ENCODE data around the gene COQ8A. TPM values are rescaled to one million over a fixed set of nuclear protein-coding genes. Genes with fewer than 3 reads are reported as not detected.

The COQ8A gene
- polyA plus RNA-seq, 1 experiment: 5.3 TPM

DNA sequence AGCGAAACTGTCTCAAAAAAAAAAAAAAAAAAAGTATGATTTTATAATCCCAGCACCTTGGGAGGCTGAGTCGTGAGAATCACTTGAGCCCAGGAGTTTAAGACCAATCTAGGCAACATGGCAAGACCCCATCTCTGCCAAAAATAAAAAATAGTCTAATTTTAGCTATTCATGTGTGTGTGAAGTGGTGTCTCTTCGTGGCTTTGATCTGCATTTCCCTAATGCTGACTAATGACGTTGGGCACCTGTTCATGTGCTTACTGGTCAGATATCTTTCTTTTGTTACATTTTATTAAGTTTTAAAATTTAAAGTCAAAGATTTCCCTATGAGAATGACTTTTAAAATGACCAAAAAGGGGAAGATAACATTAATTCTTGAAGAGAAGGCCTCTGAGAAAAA lies 38.7 kb upstream of the COQ8A start:
- Histone ChIP-seq H3K9me3 (ENCODE audit: control insufficient read depth, insufficient read depth, low read length) (no peaks in the 10 kb centered on the region), H3K27ac (ENCODE audit: low read depth, low read length) (no peak overlapping the region), H3K4me3 (ENCODE audit: low read depth, low read length) (no peak overlapping the region), H3K27me3 (ENCODE audit: control insufficient read depth, insufficient read depth, low read length) (no peaks in the 10 kb centered on the region)
- no peak for DNase-seq (ENCODE audit: low read depth, low spot score)
- POLR2A ChIA-PET: no interaction called here
- CTCF ChIA-PET: no interaction called here
- TF ChIP-seq, protein P1, sequence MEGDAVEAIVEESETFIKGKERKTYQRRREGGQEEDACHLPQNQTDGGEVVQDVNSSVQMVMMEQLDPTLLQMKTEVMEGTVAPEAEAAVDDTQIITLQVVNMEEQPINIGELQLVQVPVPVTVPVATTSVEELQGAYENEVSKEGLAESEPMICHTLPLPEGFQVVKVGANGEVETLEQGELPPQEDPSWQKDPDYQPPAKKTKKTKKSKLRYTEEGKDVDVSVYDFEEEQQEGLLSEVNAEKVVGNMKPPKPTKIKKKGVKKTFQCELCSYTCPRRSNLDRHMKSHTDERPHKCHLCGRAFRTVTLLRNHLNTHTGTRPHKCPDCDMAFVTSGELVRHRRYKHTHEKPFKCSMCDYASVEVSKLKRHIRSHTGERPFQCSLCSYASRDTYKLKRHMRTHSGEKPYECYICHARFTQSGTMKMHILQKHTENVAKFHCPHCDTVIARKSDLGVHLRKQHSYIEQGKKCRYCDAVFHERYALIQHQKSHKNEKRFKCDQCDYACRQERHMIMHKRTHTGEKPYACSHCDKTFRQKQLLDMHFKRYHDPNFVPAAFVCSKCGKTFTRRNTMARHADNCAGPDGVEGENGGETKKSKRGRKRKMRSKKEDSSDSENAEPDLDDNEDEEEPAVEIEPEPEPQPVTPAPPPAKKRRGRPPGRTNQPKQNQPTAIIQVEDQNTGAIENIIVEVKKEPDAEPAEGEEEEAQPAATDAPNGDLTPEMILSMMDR (IDR thresholded peaks at IDR 0.05; ENCODE audit: low read depth, low read length): no peak

- ChIA-PET POLR2A (no interaction called here), CTCF (no interaction called here)
- Histone ChIP-seq H3K27ac (ENCODE audit: low read depth, low read length) (no peak overlapping the region), H3K9me3 (ENCODE audit: control insufficient read depth, insufficient read depth, low read length) (no peaks in the 10 kb centered on the region), H3K27me3 (ENCODE audit: control insufficient read depth, insufficient read depth, low read length) (no peaks in the 10 kb centered on the region), H3K4me3 (ENCODE audit: low read depth, low read length) (no peak overlapping the region)
- DNase-seq (ENCODE audit: low read depth, low spot score): no peak
- TF ChIP-seq, protein P1 (IDR thresholded peaks at IDR 0.05; ENCODE audit: low read depth, low read length): no peak
Measured at GRCh38 chr1:226902601-226903000, 37.5 kb upstream of the COQ8A start.

GRCh38 chr1:226903819-226904716 lies 36.0 kb upstream of the COQ8A start:
- ChIA-PET CTCF (interaction anchor here (0.6 kb wide), 1 partner anchor 18 kb away, joined by 3 read pairs; no protein-coding TSS in a partner anchor), POLR2A (no interaction called here)
- Histone ChIP-seq H3K9me3 (ENCODE audit: control insufficient read depth, insufficient read depth, low read length) (no peaks in the 10 kb centered on the region), H3K27me3 (ENCODE audit: control insufficient read depth, insufficient read depth, low read length) (no peaks in the 10 kb centered on the region), H3K27ac (ENCODE audit: low read depth, low read length) (no peak overlapping the region), H3K4me3 (ENCODE audit: low read depth, low read length) (no peak overlapping the region)
- peak; percentile 47 for DNase-seq (ENCODE audit: low read depth, low spot score)
- TF ChIP-seq, protein P1 (IDR thresholded peaks at IDR 0.05; ENCODE audit: low read depth, low read length): no peak

DNA sequence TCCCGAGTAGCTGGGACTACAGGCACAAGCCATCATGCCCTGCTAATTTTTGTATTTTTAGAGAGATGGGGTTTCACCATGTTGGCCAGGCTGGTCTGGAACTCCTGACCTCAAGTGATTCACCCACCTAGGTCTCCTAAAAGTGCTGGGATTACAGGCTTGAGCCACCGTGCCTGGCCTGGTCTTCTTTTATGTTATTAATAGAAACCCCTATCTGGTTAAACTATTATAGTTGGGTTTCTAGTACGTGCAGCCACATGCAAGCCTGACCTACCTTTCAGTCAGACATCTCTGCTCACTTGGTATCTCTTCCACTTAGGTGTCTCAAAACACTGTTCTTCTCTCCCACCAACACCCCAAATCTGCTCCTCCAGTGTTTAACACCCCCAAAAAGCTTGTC lies 35.3 kb upstream of the COQ8A start:
- Histone ChIP-seq H3K27ac (ENCODE audit: low read depth, low read length) (no peak overlapping the region), H3K27me3 (ENCODE audit: control insufficient read depth, insufficient read depth, low read length) (no peaks in the 10 kb centered on the region), H3K4me3 (ENCODE audit: low read depth, low read length) (no peak overlapping the region), H3K9me3 (ENCODE audit: control insufficient read depth, insufficient read depth, low read length) (no peaks in the 10 kb centered on the region)
- ChIA-PET POLR2A (no interaction called here), CTCF (no interaction called here)
- TF ChIP-seq, protein P1 (IDR thresholded peaks at IDR 0.05; ENCODE audit: low read depth, low read length): no peak
- DNase-seq (ENCODE audit: low read depth, low spot score): no peak

DNA sequence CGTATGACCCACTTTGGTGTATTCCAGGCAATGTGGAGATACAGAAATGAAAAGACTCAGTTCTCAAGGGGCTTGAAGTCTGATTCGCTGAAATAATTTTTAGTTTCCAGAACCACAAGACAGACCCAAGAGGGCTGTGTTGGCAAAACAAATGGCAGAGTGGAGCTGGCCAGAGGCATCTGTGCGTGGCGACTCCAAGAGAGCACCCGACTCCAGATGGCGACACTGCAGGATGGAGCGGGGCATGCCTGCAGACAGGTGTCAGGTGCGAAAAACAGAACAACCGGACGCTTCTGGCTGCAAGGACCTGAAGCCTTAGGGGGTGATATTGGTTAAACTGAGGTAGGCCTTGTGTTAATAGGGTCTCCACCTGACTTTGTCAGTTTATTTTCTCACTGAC lies 31.7 kb upstream of the COQ8A start:
- Histone ChIP-seq H3K27ac (ENCODE audit: low read depth, low read length) (no peak overlapping the region), H3K27me3 (ENCODE audit: control insufficient read depth, insufficient read depth, low read length) (no peaks in the 10 kb centered on the region), H3K9me3 (ENCODE audit: control insufficient read depth, insufficient read depth, low read length) (no peaks in the 10 kb centered on the region), H3K4me3 (ENCODE audit: low read depth, low read length) (no peak overlapping the region)
- ChIA-PET CTCF (interaction anchor here (0.6 kb wide), 1 partner anchor 539 kb away, joined by 4 read pairs; no protein-coding TSS in a partner anchor), POLR2A (no interaction called here)
- TF ChIP-seq, protein P1 (IDR thresholded peaks at IDR 0.05; ENCODE audit: low read depth, low read length): no peak
- no peak for DNase-seq (ENCODE audit: low read depth, low spot score)
